Measurements from ENCODE around the gene VCL. TPM values are rescaled to one million over a fixed set of nuclear protein-coding genes. Genes with fewer than 3 reads are reported as not detected.

The VCL gene
- total RNA-seq, 1 donor from 2014 or later, result 42.1 TPM

DNA sequence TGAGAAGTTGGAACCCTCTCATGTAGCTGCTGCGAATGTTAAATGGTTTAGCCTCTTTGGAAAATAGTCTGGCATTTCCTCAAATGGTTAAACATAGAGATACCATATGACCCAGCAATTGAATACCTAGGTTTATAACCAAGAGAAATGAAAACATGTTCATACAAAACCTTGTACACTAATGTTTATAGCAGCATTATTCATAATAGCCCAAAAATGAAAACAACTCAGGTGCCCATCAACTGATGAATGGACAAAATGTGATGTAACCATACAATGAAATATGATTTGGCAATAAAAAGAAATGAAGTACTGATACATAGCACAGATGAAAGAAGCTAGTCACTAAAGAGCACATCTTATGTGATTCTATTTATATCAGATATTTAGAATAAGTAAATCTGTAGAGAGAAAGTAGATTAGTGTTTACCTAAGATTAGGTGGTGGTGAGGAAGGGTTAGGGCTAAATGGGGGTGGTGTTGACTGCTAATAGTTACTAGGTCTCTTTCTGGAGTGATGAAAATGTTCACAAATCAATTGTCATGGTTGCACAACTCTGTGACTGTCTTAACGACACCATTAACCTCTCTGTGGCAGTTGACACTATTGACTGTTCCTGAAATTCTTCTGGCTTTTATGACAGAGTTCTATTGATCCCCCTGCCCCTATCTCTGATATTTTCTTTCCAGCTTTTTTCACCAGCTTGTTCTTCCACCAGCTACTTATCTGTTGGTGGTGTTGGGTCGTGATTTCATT is 35.2 kb downstream of the VCL start:
- Mint-ChIP-seq H3K27me3 (ENCODE audit: unreplicated experiment) (no peaks in the 10 kb centered on the region), H3K4me3 (ENCODE audit: unreplicated experiment) (peak overlapping the region; percentile 13), H3K9me3 (ENCODE audit: unreplicated experiment) (no peaks in the 10 kb centered on the region), H3K4me1 (ENCODE audit: low read depth, unreplicated experiment) (peaks cover 14% of the 10 kb centered on the region), H3K36me3 (ENCODE audit: unreplicated experiment) (no peaks in the 10 kb centered on the region), H3K27ac (ENCODE audit: unreplicated experiment) (peak overlapping the region; percentile 65)
- TF ChIP-seq, protein P1, sequence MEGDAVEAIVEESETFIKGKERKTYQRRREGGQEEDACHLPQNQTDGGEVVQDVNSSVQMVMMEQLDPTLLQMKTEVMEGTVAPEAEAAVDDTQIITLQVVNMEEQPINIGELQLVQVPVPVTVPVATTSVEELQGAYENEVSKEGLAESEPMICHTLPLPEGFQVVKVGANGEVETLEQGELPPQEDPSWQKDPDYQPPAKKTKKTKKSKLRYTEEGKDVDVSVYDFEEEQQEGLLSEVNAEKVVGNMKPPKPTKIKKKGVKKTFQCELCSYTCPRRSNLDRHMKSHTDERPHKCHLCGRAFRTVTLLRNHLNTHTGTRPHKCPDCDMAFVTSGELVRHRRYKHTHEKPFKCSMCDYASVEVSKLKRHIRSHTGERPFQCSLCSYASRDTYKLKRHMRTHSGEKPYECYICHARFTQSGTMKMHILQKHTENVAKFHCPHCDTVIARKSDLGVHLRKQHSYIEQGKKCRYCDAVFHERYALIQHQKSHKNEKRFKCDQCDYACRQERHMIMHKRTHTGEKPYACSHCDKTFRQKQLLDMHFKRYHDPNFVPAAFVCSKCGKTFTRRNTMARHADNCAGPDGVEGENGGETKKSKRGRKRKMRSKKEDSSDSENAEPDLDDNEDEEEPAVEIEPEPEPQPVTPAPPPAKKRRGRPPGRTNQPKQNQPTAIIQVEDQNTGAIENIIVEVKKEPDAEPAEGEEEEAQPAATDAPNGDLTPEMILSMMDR (IDR thresholded peaks at IDR 0.05; ENCODE audit: partially characterized antibody, unreplicated experiment), result no peak
- DNase-seq, result no peak

DNA sequence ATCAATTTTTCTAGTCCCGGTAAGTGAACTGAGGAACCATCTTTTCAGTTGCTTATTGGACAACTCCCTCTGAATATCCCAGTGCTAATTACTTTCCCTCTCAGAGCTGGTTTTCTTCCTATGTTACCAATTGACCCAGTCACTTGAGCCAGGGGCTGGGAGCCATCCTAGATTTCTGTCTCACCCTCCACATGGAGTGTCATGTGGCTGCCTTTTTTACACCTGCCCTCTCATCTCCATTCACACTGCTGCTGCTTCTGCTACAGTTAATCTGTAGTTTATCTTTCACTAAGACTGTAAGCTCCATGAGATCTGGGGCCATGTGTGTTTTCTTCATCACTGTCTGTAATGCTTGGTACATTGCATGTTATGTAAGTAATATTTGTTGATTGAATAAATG is 35.8 kb downstream of the VCL start:
- H3K36me3 Mint-ChIP-seq (ENCODE audit: unreplicated experiment), result no peaks in the 10 kb centered on the region
- no peaks in the 10 kb centered on the region for H3K9me3 Mint-ChIP-seq (ENCODE audit: unreplicated experiment)
- no peak for DNase-seq
- TF ChIP-seq, protein P1 (IDR thresholded peaks at IDR 0.05; ENCODE audit: partially characterized antibody, unreplicated experiment), result no peak
- H3K27ac Mint-ChIP-seq (ENCODE audit: unreplicated experiment), result peak overlapping the region; percentile 65
- H3K27me3 Mint-ChIP-seq (ENCODE audit: unreplicated experiment), result no peaks in the 10 kb centered on the region
- H3K4me1 Mint-ChIP-seq (ENCODE audit: low read depth, unreplicated experiment), result peaks cover 14% of the 10 kb centered on the region
- peak overlapping the region; percentile 13 for H3K4me3 Mint-ChIP-seq (ENCODE audit: unreplicated experiment)

DNA sequence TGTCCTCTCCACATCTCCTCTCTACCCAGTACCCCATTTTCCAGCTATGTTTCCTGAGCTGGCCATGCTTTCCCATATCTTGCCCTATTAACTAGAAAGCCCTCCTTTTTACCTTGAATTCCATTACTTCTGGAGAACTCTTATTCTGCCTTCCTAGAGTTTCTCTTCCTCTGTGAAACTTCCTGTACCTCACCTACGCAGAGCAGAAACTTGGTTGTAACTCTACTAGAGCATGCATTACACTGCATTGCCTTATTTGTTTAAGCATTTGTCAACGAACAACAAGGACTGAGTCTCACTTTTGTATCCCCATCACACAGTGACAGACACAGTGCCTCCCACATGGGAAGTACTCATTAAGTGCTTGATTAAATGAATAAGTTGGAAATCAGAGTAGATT is 36.4 kb downstream of the VCL start:
- H3K27ac Mint-ChIP-seq (ENCODE audit: unreplicated experiment), result no peak overlapping the region
- H3K9me3 Mint-ChIP-seq (ENCODE audit: unreplicated experiment), result no peaks in the 10 kb centered on the region
- no peak overlapping the region for H3K4me3 Mint-ChIP-seq (ENCODE audit: unreplicated experiment)
- no peaks in the 10 kb centered on the region for H3K27me3 Mint-ChIP-seq (ENCODE audit: unreplicated experiment)
- TF ChIP-seq, protein P1 (IDR thresholded peaks at IDR 0.05; ENCODE audit: partially characterized antibody, unreplicated experiment), result no peak
- H3K36me3 Mint-ChIP-seq (ENCODE audit: unreplicated experiment), result no peaks in the 10 kb centered on the region
- DNase-seq, result no peak
- H3K4me1 Mint-ChIP-seq (ENCODE audit: low read depth, unreplicated experiment), result peaks cover 14% of the 10 kb centered on the region

DNA sequence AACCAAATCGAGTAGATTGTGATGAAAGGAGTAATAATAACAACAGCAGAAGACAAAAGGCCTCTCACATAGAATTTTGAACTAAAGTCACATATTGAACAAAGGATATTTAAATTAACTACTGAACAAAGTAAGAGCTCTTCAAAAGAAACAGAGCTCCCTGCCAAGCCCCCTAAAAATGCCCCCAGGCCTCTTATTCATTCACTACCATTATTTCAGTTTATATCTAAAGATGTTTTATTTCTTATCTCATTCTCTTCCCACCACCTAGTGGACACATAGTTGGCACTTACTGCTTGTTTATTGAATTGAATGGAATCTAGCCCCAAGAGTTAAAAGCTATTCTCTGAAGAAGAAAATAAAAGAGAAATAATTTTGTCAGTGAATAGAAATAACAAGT is 37.4 kb downstream of the VCL start:
- H3K36me3 Mint-ChIP-seq (ENCODE audit: unreplicated experiment), result no peaks in the 10 kb centered on the region
- TF ChIP-seq, protein P1 (IDR thresholded peaks at IDR 0.05; ENCODE audit: partially characterized antibody, unreplicated experiment), result no peak
- H3K9me3 Mint-ChIP-seq (ENCODE audit: unreplicated experiment), result no peaks in the 10 kb centered on the region
- no peaks in the 10 kb centered on the region for H3K27me3 Mint-ChIP-seq (ENCODE audit: unreplicated experiment)
- DNase-seq, result no peak
- no peak overlapping the region for H3K27ac Mint-ChIP-seq (ENCODE audit: unreplicated experiment)
- peaks cover 14% of the 10 kb centered on the region for H3K4me1 Mint-ChIP-seq (ENCODE audit: low read depth, unreplicated experiment)
- no peak overlapping the region for H3K4me3 Mint-ChIP-seq (ENCODE audit: unreplicated experiment)

DNA sequence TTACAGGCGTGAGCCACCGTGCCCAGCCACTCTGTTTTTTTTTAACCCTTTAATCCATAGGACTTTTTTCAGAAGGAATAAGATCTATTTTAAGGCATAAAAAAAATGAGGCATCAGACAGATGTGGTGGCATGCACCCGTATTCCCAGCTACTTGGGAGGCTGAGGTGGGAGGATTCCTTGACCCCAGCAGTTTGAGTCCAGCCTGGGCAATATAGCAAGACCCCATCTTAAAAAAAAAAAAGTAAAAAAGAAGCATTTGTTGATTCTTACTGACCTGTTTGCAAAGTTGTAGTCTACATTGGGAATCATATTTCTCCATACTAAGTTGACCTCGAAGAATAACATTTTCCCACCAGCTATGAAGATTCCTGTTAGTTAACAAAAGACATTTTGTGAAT is 38.6 kb downstream of the VCL start:
- Mint-ChIP-seq H3K27me3 (ENCODE audit: unreplicated experiment) (no peaks in the 10 kb centered on the region), H3K9me3 (ENCODE audit: unreplicated experiment) (no peaks in the 10 kb centered on the region)

More for the DNA sequence above, 38.6 kb downstream of the VCL start:
- Mint-ChIP-seq H3K36me3 (ENCODE audit: unreplicated experiment) (no peaks in the 10 kb centered on the region), H3K4me1 (ENCODE audit: low read depth, unreplicated experiment) (peaks cover 14% of the 10 kb centered on the region), H3K4me3 (ENCODE audit: unreplicated experiment) (no peak overlapping the region), H3K27ac (ENCODE audit: unreplicated experiment) (no peak overlapping the region)
- no peak for DNase-seq
- TF ChIP-seq, protein P1 (IDR thresholded peaks at IDR 0.05; ENCODE audit: partially characterized antibody, unreplicated experiment), result no peak

All from glutamatergic neuron (in vitro differentiated cells).